ENCODE measurements around the gene TMUB1.

TMUB1 gene

DNA sequence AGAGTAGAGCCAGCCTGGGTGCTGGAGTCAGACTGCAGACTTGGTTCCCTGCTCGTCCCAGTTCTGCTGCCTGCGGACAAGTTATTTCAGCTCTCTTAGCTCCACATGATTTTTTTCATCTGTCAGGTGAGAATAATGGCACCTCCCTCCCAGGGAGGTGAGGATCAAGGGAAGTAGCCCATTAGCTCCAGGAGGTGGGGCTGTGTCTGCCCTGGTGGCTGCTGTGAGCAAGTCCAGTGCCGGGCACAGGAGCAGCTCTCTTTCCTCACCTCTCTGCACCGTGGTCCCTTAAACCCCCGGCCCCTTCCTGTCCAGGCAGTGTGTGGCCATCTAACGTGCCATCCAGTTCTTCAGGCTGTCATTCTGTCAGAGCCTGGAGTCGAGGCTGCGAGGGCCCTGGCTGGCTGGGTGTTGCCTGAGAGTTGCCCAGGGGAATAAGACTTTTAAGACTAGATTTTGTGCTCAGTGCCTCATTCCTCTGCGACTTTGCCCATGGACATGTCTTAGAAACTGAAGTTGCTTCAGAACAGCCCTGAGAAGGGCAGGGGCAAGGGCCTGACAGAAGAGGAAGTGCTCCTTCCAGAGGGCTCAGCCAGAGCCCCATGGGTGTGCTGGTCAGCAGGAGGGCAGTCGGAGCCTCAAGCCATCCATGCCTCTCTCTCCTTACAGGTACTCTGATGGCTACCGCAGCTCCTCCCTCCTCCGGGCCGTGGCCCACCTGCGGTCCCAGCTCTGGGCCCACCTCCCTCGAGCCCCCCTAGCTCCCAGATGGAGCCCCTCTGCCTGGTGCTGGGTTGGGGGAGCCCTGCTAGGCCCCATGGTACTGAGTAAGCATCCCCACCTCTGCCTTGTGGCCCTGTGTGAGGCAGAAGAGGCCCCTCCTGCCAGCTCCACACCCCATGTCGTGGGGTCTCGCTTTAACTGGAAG, 50.1 kb downstream of the TMUB1 start:
- peaks cover 6% of the 10 kb centered on the region; the same call in 1 of the 2 replicates for H3K79me2 ChIP-seq (ENCODE audit: insufficient read depth, low read length)
- TF ChIP-seq CTCF (conservative IDR thresholded peaks at IDR 0.05; ENCODE audit: low read length) (peak; percentile 43), EZH2phosphoT487 (IDR thresholded peaks at IDR 0.05; ENCODE audit: borderline replicate concordance) (no peak)
- no peak overlapping the region for H3K9ac ChIP-seq (ENCODE audit: low read depth, low read length, poor library complexity, severe bottlenecking)
- H3K9me3 ChIP-seq (ENCODE audit: insufficient read depth, low read depth, low read length): no peaks in the 10 kb centered on the region
- no peaks in the 10 kb centered on the region for H3F3A ChIP-seq (ENCODE audit: low read depth)
- H3K4me1 ChIP-seq (ENCODE audit: insufficient read depth, low read length, poor library complexity, severe bottlenecking): peaks cover 13% of the 10 kb centered on the region
- H3K4me2 ChIP-seq (ENCODE audit: low read depth, low read length, poor library complexity, severe bottlenecking): no peak overlapping the region
- no peak overlapping the region for H3K4me3 ChIP-seq (ENCODE audit: low read length, poor library complexity, severe bottlenecking)
- no peaks in the 10 kb centered on the region for H3K36me3 ChIP-seq (ENCODE audit: insufficient read depth, low read length)
- no peaks in the 10 kb centered on the region for H3K27me3 ChIP-seq (ENCODE audit: insufficient read depth, low read length, poor library complexity, severe bottlenecking)
- H2AFZ ChIP-seq (ENCODE audit: low read length): no peak overlapping the region
- H3K9me2 ChIP-seq (replicated peaks; ENCODE audit: low read depth, low read length): no peaks in the 10 kb centered on the region
- H4K20me1 ChIP-seq (ENCODE audit: insufficient read depth, low read length, poor library complexity, severe bottlenecking): no peaks in the 10 kb centered on the region
